ENCODE data around the gene DKK1. TPM values are rescaled to one million over a fixed set of nuclear protein-coding genes. Genes with fewer than 3 reads are reported as not detected.
"Not testable (repeated sequence)": the region's sequence is repeated elsewhere in the genome, so short reads cannot be mapped to it uniquely, and the experiment has no call there.

Gene DKK1
- polyA plus RNA-seq, 4 donors = 24.8 to 56.5 (median 38.1) TPM

DNA sequence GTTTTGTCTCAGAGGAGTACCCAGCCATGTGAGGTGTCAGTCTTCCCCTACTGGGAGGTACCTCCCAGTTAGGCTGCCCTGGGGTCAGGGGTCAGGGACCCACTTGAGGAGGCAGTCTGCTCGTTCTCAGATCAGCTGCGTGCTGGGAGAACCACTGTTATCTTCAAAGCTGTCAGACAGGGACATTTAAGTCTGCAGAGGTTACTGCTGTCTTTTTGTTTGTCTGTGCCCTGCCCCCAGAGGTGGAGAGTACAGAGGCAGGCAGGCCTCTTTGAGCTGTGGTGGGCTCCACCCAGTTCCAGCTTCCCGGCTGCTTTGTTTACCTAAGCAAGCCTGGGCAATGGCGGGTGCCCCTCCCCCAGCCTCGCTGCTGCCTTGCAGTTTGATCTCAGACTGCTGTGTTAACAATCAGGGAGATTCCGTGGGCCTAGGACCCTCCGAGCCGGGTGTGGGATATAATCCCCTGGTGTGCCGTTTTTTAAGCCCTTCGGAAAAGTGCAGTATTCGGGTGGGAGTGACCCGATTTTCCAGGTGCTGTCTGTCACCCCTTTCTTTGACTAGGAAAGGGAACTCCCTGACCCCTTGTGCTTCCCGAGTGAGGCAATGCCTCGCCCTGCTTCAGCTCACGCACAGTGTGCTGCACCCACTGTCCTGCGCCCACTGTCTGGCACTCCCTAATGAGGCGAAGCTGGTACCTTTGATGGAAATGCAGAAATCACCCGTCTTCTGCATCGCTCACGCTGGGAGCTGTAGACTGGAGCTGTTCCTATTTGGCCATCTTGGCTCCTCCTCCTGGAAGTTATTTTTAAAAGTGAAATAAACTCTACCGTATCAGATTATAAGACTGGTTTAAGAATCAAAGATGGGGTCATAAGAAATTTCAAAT, 51.7 kb downstream of the DKK1 start:
- DNase-seq (ENCODE audit: low read depth in 4 of 4, low spot score in 3 of 4) = not testable (repeated sequence)

Data from left renal pelvis (tissue), 4 donors.